Measurements from ENCODE around the gene ANKRD11. TPM values are rescaled to one million over a fixed set of nuclear protein-coding genes. Genes with fewer than 3 reads are reported as not detected.

ANKRD11 gene
- total and polyA plus RNA-seq, 2 donors (not counting 3 experiments of a cell fraction or from before 2014, with no cell fraction given), result 55.8 to 191 TPM

DNA sequence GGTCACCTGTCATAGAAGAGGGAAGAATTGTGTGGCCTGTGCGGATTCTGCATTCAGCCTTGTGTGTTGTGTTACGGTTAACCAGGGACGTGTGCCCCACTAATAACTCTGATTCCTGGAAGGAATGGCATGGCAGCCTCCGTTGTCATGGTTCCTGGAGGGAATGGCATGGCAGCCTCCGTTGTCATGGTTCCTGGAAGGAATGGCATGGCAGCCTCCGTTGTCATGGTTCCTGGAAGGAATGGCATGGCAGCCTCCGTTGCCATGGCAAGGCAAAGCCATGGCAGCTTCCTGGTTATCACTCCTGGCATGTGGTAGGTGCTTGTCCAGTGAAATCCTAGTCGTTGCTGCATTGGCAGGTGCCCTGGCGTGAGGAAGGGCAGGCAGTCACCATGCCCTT lies 26.8 kb upstream of the ANKRD11 start:
- H3K9me1 ChIP-seq (replicated peaks; ENCODE audit: control insufficient read depth, extremely low read depth, insufficient read depth, low read length), result no peaks in the 10 kb centered on the region
- dilution Hi-C loops (cut with MboI; ENCODE audit: extremely low pct_ligation_motif_present, low sequenced_read_pairs), result no loop called here
- intact Hi-C loops (cut with micrococcal nuclease), result no loop called here
- no peaks in the 10 kb centered on the region for H3K4me1 ChIP-seq (ENCODE audit: control insufficient read depth, extremely low read depth, insufficient read depth, low read length)
- POLR2A ChIA-PET, result interaction anchor here (0.6 kb wide), 1 partner anchor 12 kb away, joined by 5 read pairs; no protein-coding TSS in a partner anchor
- peaks cover 8 to 42% of the 10 kb centered on the region in 2 experiments for H3K36me3 ChIP-seq (ENCODE audit: control insufficient read depth in 2 of 2, extremely low read depth in 1 of 2, insufficient read depth in 2 of 2, low read length in 2 of 2)
- FAIRE-seq (no peak), DNase-seq (ENCODE audit: low read depth, low spot score) (no peak)
- no peaks in the 10 kb centered on the region for H3K9me3 ChIP-seq (replicated peaks; ENCODE audit: control insufficient read depth, insufficient read depth, low read length)
- H3K27me3 ChIP-seq (ENCODE audit: control insufficient read depth in 2 of 2, insufficient read depth in 2 of 2, low read length in 2 of 2), result no peaks in the 10 kb centered on the region
- TF ChIP-seq JUN (IDR thresholded peaks at IDR 0.05; ENCODE audit: borderline replicate concordance, insufficient read depth, insufficient read length, low read depth), result no peak
- no peak for TF ChIP-seq CTCF (IDR thresholded peaks at IDR 0.05; ENCODE audit: extremely low read depth in 1 of 2, insufficient read depth in 1 of 2, low read depth in 1 of 2, low read length in 2 of 2)
- TF ChIP-seq POLR2A (IDR thresholded peaks at IDR 0.05; ENCODE audit: low read depth, low read length), result no peak
- no peak for TF ChIP-seq FOS (IDR thresholded peaks at IDR 0.05; ENCODE audit: borderline replicate concordance, insufficient read depth, low read length)
- no peak for TF ChIP-seq POLR2AphosphoS5 (IDR thresholded peaks at IDR 0.05; ENCODE audit: insufficient read depth, low read depth, low read length)
- no peak for TF ChIP-seq MYC (IDR thresholded peaks at IDR 0.05; ENCODE audit: low read depth, low read length)
- TF ChIP-seq EZH2 (IDR thresholded peaks at IDR 0.05; ENCODE audit: borderline replicate concordance, low read depth, low read length, severe bottlenecking), result no peak
- TF ChIP-seq, protein P1, sequence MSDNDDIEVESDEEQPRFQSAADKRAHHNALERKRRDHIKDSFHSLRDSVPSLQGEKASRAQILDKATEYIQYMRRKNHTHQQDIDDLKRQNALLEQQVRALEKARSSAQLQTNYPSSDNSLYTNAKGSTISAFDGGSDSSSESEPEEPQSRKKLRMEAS (IDR thresholded peaks at IDR 0.05; ENCODE audit: insufficient read depth, insufficient read length), result no peak
- no peak for TF ChIP-seq GATA2 (IDR thresholded peaks at IDR 0.05; ENCODE audit: insufficient read depth, insufficient read length, low read depth, low read length)
- H3K4me2 ChIP-seq (ENCODE audit: insufficient read depth, low read length), result no peak overlapping the region
- no peaks in the 10 kb centered on the region for H4K20me1 ChIP-seq (replicated peaks; ENCODE audit: control insufficient read depth, extremely low read depth, insufficient read depth, low read length)
- H3K27ac ChIP-seq (ENCODE audit: insufficient read depth, low read depth, low read length), result no peak overlapping the region
- no peak overlapping the region for H3K9ac ChIP-seq (replicated peaks; ENCODE audit: extremely low read depth, insufficient read depth, low read length)
- CTCF ChIA-PET, result no interaction called here
- no peak overlapping the region for H2AFZ ChIP-seq (ENCODE audit: low read depth, low read length)
- no peak overlapping the region for H3K4me3 ChIP-seq (replicated peaks in 1 of 3; ENCODE audit: insufficient read depth in 1 of 3, low read depth in 1 of 3, low read length in 3 of 3)
- H3K79me2 ChIP-seq (ENCODE audit: control insufficient read depth, insufficient read depth, low read length), result peaks cover 44% of the 10 kb centered on the region
- no TSS peak for BruUV-seq (replicated peaks)
